GM12875 (cell line): Measurements from ENCODE around the gene ASIC3.
"Not testable (repeated sequence)": the region's sequence is repeated elsewhere in the genome, so short reads cannot be mapped to it uniquely, and the experiment has no call there.

Experiments
- H3K4me3 ChIP-seq: one replicate; pipeline ENCODE4 v1.5.1; 2011; ENCODE audit warnings: low read depth, low read length, control low read depth
- TF ChIP-seq, protein P1 (sequence below): IDR thresholded peaks from 2 replicates; pipeline ENCODE4 v1.5.1; 2011; ENCODE audit warnings: low read depth, mild to moderate bottlenecking, control low read depth, inconsistent platforms, low read length, moderate library complexity, borderline replicate concordance; ENCODE audit not compliant: insufficient read depth

Gene ASIC3

GRCh38 chr7:151035026-151035717, 13.2 kb upstream of the ASIC3 start:
- no peak overlapping the region for H3K4me3 ChIP-seq
- TF ChIP-seq, protein P1, sequence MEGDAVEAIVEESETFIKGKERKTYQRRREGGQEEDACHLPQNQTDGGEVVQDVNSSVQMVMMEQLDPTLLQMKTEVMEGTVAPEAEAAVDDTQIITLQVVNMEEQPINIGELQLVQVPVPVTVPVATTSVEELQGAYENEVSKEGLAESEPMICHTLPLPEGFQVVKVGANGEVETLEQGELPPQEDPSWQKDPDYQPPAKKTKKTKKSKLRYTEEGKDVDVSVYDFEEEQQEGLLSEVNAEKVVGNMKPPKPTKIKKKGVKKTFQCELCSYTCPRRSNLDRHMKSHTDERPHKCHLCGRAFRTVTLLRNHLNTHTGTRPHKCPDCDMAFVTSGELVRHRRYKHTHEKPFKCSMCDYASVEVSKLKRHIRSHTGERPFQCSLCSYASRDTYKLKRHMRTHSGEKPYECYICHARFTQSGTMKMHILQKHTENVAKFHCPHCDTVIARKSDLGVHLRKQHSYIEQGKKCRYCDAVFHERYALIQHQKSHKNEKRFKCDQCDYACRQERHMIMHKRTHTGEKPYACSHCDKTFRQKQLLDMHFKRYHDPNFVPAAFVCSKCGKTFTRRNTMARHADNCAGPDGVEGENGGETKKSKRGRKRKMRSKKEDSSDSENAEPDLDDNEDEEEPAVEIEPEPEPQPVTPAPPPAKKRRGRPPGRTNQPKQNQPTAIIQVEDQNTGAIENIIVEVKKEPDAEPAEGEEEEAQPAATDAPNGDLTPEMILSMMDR = no peak

GRCh38 chr7:151035902-151036301, 12.4 kb upstream of the ASIC3 start:
- TF ChIP-seq, protein P1 = no peak

DNA sequence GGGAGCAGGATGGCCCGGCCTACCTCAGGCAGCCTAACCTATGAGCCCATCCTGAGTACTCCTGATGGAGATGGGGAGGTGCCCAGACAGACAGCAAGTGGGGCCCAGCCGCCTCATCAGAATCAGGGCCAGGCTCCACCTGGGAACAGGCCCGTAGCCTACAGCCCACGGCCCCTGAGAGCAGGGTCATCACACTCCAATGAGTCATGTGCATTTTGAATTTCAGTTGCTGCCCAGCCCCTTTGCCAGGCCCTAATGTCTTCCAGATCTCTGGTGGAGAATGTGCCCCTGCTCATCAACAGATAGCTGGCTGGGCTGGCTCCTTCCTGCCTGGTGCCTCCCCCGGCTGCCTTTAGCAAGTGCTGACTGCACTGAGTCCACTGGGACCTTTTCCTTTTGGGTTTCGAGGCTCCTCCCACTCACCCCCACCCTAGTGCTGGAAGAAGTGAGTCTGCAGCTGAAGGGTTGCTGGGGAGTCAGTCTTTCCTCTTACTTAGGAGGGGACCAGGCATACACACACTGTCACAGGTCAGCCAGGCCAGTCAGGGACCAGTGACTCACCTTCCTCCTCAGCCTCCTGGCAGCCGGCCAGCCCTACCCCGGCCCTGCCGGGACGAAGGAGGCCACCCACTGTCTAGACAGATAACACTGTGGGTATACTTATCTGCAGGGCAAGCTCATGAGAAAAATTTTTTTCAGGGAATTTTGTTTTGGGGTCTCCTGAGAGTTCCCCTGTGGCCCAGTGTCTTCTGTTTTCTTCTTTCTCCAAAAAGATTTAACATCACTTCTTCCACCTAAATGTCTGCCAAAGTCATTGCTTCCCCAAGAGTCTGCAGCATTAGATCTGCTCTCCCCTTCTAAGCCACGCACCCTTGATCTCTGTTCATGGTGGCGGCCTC, 9.1 kb upstream of the ASIC3 start:
- TF ChIP-seq, protein P1 = no peak
- H3K4me3 ChIP-seq = no peak overlapping the region

More at GRCh38 chr7:151035902-151036301, 12.4 kb upstream of the ASIC3 start:
- H3K4me3 ChIP-seq = no peak overlapping the region

GRCh38 chr7:151039850-151040548, 8.3 kb upstream of the ASIC3 start:
- TF ChIP-seq, protein P1 = no peak
- no peak overlapping the region for H3K4me3 ChIP-seq

GRCh38 chr7:151040616-151041375, 7.5 kb upstream of the ASIC3 start:
- TF ChIP-seq, protein P1 = no peak
- H3K4me3 ChIP-seq = no peak overlapping the region

- not testable (repeated sequence) for H3K4me3 ChIP-seq
These were observed 4.9 kb upstream of the ASIC3 start for GRCh38 chr7:151043449-151043848.

DNA sequence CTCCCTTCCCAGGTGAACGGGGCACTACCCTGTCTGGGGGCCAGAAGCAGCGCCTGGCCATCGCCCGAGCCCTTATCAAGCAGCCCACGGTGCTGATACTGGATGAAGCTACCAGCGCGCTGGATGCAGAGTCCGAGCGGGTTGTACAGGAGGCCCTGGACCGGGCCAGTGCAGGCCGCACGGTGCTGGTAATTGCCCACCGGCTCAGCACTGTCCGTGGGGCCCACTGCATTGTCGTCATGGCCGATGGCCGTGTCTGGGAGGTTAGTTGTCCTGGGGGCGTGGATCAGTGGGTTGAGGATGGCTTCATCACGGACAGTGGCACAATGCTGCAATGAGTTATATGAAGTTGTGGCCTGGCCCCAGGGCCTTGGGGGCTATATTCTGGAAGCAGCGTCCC, 4.4 kb upstream of the ASIC3 start:
- no peak overlapping the region for H3K4me3 ChIP-seq
- TF ChIP-seq, protein P1 = no peak
